Stimulated activated CD4-positive, alpha-beta T cell treated with anti-CD3 and anti-CD28 coated beads, TNF-alpha, amount 100 ng/mL, for 1 hour (primary cell): ENCODE measurements around the gene EYA2.

Experiments
- DNase-seq, 3 donors: peaks; one replicate each; pipeline ENCODE4 v3.0.0-alpha.2; 2020; ENCODE audit warnings: low read depth in 3 of 3, low spot score in 1 of 3

EYA2 gene

DNA sequence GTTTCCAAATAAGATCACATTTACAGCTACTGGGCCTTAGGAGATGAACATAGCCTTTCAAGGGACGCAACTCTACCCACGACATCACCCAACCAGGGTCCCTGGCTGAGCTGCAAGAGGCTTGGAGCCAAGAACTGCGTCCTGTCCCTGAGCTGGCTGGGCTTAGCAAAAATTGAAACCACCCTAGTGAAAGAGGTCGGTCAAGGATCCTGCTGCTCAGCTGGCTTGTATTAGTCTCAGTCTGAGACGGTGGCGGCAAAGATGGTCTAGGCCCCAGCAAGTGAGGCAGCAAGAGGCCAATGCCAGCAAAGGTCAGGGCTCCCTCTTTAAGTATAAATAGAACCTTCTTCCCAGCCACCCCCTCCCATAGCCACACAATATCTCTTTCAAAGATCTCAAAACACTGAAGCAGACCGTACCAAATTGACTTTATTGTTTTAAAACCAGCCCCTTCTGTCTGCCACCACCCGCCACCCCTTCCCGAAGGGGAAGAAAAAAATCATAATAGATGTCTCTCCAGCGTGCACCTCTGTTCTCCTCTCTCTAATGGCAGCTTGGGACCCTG is 140.5 kb downstream of the EYA2 start:
- no peak for DNase-seq

DNA sequence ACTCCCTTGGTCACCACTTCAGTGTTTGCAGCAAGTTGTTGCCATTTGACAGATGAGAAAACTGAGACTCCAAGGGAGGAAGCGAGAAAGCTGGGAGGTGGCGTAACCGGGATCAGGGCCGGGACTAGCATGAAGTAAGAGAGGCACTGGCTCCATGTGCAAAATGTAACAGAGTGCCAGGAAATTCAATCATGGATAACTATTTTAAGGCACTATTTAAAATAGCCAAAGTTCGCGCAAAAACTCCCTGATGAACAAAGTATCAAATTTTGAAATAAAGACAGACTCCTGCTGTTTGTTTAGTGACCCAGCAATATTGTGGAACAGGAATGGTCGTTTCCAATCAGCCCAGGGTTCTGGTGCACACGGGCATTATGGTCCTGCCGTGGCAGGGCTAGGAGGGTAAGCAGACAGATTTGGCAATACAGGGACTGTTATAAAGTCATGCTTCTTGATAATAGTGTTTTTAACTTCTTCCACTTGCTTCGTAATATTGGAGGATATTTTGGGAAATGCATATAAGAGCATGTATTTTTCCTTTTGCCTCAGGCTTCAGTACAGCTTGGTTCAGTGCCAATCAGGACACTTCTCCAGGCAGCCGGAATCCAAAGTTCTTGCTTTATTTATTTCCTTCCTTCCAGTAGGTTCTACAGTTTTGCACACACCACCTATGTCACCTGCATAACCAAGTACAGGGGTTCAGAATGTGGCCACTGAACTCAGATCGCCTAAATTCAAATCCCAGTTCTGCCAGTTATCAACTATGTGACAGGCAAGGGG is 141.6 kb downstream of the EYA2 start:
- no peak for DNase-seq

DNA sequence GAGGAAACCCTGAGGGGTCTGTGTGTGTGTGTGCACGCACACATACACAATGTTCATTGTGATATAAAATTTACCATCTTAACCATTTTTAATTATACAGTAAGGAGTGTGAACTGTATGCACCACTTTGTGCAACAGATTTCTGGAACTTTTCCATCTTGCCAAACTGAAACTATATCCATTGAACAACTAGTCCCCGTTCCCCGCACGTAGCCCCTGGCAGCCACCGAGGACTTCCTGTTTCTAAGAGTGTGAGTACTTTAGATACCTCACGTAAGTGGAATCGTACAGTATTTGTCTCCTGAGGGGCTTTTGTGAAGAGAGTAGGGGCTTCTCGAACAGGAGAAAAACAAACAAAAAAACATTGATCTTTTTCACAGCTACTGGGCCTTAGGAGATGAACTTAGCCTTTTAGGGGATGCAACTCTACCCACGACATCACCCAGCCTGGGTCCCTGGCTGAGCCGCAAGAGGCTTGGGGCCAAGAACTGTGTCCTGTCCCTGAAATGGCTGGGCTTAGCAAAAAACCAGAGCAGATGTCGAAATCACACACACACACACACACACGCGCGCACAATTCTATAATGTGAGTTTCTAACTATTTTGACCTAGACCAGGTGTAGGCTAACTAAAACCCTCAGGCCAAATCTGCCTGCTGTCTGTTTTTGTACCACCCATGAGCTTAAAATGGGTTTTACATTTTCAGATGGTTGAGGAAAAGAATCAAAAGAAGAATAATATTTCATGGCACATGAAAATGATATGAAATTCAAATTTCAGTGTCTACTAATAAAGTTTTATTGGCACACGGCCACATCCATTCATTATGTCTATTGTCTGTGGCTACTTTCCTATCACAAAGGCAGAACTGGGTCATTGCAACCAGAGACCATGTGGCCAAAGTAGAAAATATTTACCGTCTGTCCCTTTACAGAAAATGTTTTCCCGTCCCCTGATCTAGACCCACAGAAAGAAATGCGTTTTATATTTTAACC is 144.2 kb downstream of the EYA2 start:
- DNase-seq: no peak

DNA sequence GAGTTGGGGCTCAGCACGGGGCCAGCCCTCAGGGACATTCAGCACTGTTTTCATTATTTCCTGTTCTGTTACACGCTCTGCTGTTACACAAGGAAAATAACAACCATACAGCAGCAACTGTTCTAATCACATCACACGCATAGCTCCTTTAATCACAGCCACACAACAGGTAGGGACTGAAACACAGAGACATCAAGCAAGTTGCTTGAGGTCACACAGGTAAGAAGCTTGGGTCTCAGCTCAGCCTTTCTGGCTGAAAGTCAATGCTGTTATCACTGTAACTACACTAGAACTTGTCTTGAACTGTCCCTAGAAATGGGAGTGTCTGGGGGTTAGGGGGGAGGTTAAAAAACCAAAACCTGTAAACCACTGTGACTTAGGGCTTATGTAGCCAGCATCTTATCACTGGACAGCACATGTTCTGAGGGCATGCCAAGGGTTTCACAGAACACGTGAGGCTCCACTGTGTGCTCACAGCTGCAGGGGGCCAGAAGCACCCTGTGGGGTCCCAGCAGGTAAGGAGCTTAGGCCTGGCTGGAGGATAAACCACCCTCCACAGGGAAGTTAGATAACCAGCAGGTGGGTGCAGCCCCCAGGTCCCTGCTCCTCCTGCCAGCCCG is 146.0 kb downstream of the EYA2 start:
- no peak for DNase-seq

DNA sequence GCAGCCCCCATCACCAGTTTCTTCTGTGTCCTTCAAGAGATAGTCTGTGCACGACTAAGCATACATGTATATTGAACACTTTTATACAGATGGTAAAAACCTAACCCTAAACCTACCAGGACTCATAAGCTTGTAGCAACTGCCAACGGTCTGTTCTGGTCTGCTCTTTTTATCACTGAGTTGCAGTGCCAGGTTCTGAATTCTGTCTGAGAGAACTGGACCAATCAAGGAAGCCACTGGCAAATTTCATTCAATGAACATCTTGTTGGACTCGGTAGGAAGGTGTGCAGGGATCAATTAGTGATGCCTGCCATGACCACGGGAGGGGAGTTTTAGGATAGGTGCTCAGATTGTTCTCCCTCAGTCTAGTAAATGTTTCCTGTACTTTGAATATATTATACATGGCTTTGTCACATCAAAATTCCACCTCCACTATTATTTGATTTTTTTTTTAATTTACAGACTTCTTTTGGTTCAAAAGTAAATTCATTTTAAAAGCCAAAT is 146.8 kb downstream of the EYA2 start:
- no peak for DNase-seq

DNA sequence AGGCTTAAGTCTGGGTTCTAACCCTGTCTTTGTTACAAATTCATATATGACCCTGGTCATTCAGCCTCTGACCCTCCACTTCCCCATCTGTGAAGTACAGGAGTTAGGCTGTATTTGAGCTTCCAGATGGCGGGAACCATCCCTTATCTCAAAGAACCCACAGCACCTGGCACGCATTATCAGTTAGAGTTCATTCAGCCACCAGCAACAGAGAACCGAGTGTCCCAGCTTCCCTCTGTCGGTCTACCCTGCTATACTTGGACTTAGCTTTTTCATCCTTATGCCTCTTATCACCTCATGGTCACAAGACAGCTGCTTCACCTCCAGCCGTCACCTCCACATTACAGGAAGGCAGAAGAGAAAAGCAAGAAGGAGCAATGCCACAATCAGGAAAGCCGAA is 147.8 kb downstream of the EYA2 start:
- DNase-seq: no peak

DNA sequence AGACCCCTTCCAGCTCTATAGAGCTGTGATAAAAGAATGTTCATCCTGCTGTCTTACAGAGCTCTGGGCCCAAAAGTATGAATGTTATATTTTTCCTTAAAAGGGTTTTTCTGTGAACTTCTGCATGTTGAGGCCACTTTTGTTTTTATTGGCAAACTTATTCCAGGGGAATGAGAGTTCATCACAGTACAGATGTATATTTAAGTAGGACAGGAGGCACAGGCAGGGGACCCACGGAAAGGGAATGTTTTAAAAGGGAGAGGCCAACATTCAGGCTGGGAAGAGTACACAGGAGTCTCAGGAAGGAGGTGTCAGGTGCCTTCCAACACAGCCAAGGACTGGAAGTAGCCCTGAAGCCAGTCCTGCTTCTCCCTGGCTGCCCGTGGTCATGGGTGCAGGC is 148.4 kb downstream of the EYA2 start:
- no peak for DNase-seq

DNA sequence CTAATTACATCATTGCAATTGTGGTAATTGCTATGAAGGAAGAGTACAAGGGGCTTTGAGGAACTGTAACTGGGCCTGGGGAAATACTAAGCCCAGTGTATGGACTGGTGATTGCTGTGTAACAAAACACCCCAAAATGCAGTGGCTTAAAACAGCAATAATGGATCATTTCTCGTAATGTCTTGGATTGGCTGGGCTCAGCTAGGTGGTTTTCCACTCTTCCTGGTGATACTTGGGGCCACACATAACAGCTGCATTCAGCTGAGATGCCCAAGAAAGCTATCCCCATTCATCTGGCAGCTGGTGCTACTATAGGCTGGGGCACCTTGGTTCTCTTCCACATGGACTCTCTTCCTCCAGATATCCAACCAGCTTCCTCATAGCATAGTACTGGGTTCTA is 150.3 kb downstream of the EYA2 start:
- no peak for DNase-seq

DNA sequence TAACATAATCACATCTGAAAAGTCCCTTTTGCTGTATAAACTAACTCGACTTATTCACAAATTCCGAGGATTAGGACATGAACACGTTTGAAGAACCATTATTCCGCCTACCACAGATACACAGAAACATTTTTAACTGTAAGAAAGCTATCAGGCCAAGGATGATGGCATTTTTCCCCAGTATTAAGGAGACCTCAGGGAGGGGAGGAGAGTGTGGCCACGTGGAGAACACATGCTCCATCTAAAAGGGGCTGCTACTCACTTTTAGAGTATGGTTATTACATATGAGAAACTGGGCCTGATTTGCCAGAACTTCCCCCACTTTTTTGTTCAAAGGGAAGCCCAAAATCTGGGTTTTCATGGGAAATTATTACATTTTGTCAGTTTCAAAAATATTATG is 153.4 kb downstream of the EYA2 start:
- DNase-seq: no peak

DNA sequence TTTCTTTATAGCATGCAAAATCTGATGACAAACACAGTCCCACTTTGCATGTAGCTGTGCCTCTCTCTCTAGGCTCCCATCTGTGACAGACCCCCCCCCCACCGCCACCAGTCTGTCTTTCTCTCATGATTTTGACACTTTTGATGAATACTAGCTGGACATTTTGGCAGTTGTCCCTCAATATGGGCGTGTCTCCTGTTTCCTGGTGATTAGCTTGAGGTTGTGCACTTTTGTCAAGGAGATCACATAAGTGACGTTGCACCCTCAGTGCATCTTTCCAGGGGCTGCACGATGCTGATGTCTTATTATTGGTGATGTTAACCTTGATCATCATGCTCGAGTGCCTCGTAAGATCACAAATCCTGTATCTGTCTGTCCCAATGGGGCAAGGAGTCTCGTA is 155.1 kb downstream of the EYA2 start:
- DNase-seq: no peak

DNA sequence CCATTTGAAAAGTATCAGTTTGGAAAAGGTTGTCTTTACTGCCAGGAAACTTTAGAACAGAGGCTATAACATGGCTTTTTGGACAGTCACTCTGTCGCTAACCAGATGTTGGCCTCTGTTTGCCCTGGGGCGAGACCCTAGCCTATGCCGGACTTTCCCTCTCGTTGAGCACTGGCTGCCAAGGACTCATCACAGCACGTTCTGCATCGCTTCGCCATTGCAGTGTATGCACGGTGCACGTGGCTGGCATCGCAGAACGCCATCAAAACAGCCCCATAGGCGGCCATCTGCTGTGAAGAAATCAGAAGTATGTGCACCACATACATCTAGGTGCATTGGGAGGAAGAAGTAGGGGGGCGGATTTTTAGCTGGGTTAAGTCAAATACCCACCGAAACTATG is 156.4 kb downstream of the EYA2 start:
- no peak for DNase-seq

DNA sequence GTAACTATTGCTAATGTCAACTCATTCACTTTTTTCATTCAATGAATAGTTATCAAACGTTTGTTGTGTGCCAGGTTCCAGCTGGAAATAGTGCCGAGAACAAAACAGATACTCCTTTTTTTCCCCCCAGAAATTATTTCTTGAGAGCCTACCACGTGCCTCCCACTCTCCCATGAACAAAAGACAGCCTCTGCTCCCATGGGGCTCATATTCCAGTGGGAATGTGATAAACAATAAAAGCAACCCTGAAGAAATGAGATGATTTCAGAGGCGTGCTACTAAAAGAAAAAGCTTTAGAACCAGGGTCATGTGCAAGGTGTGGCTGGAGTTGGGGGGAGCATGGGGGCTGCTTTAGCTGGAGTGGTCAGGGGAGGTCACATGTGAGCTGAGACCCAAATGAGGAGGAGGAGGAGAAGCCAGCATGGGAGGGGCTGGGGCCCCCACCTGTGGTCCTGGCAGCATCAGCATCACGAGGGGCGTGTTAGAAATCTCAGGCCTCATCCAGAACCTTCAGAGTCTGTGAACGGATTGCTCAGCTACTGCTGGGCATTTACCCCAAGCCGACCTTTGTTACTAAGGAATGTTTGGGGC is 157.4 kb downstream of the EYA2 start:
- no peak for DNase-seq

DNA sequence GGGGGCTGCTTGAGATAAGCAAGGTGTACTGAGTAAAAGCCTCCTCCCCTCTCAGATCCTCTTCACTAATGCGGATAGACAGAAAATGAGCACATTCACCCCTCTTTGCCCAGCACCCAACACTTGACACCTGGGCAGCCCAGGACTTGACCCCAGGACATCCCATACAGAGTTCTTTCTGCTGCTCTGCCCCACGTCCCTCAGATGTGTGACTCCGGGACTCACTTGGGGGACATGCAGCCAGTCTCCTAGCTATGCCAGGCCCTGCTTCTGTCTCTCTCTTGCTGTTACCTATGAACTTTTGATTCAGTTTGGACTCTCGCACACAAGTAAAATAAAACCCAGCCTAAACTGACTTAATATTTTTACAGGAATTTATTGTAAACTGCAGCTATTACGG is 159.9 kb downstream of the EYA2 start:
- DNase-seq: no peak

DNA sequence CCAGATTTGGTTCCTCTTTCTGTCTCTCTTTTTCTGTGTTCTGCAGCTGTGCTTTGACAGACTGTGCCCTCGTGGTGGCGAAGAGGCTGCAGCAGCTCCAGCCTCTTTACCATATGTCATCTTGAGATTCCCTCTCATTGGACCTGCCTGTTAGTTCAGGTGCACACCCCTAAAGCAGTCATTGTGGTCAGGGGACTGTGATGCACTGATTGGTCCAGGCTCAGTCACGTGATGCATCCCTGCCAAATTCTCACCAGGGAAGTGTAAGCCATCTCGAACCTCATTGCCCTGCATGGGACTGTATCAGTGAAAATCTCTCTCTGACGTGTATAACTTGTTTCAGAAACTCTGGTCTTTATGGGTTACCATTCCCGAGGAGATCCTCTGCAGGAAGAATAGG is 160.3 kb downstream of the EYA2 start:
- DNase-seq: no peak

DNA sequence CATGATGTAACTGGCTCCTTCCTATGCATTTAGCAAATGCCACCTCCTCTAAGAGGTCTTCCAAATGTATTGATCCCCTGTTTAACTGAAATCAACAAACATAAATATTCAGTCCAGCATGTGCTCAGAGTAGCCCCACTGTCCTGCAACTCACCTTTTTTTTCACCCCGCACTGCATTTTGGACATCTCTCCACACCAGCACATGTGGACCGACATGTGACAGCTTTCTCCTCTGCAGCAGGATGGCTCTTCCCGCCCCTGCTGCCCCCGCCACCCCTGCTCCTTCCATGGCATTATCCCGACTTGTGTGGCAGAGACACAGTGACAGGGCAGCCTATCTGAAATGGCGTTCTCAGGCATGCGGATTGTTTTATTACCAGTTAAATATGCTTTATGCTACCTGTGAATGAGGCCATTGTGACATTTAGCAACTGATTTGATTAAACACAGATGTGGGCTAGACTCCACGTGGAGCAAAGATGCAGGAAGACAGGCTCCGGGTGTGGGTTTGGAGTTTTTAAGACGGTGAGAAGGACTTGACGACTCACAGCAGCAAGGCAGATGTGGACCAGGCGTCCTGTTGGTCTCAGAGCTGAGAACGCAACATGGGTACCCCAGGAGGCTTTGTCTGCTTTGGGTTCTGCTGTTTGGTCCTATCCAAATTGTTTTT is 161.2 kb downstream of the EYA2 start:
- no peak for DNase-seq

DNA sequence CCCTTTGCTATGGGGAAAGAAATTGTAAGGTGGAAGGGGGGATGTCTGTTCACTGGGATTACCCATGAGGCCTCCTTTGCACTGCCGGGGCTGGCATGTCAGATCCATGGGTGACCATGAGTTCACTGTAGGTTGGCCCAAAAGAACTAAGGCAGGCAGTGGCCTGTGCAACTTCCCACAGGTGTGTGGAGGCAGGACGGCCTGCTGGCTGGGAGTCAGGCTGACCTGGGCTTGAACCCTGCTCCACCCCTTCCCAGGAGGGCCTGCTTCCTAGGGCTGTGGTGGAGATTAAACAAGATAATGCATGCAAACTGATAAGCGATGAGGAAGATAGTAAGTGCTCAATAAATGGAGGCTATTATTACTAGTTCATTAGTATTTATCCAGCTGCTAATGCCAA is 163.0 kb downstream of the EYA2 start:
- DNase-seq: no peak

DNA sequence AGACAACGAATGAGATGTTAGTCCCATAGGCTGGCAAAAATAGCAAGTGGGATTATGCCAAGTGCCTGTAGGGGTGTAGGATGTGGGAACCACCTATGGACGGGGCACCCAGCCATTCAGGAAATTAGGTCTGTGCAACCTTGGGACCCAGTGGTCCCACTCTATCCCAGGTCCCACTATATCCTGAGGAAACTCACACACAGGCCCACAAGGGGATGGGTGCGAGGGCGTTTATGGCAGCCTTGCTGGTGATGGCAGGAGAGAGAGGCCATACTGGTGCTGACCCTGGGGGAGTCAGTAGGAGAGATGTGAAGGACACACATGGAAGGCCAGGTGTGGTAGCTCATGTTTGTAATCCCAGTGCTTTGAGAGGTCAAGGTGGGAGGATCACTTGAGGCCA is 163.6 kb downstream of the EYA2 start:
- DNase-seq: no peak

DNA sequence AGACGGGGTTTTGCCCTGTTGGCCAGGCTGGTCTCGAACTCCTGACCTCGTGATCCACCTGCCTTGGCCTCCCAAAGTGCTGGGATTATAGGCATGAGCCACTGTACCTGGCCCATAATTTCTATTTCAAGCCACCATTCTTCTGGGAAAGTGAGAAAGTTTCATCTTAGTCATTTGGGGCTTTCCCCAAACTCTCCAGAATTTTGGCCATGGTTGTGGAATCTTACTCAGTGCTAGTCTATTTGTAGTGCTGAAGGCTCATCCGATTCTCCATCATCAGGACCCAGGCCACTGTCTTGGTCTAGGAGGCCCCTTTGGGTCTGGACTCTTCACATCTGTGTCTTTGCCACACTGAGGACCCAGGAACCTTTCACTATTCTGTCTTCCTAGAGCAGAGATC is 164.9 kb downstream of the EYA2 start:
- DNase-seq: no peak

DNA sequence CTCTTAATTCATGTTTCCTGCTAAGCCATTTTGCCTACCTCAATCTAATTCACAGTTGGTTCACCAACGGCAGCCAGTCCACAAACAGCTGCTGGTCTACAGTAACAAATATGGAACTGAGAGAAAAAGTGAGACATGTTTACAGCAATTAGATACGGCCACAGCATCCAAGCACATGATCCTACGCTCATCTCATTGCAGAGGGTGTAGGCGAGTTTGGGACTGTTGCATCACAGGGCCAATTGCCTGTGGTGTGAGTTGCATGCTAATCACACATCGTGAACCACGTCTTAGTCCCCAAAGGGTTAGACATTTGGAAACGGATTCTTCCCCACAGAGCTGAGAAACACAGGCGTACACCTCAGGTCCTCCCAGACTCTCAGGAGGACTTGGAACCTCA is 166.9 kb downstream of the EYA2 start:
- DNase-seq: no peak

DNA sequence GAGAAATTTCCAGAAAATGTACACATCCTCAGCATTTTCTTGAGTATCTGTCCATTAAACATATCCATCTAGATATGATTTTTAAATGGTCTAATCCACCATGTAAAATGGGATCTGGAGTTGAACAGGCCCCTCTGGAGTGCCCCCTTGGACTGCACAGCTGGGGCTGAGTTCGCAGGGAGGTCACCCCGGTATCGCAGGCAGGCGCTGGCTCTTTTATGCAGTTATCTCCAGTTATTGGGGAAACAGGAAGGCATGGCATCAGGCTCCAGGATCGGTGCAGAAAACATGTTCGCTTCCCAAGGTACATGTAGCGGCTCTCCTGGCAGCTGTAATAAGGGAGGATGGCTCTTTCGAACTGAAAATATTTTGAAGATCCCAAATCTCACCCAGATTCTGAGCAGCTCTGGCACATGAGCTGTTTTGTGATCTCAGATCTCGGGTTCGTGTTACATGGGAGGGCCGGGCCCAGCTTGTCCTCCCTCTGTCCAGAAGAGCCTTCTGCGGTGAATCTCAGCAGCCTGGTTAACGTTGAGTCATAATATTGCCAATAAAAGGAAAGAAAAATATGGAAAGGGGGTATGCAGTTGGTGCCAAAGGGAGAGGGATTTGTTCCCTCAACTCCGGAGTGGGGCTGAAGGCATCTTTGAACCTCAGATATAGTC is 167.7 kb downstream of the EYA2 start:
- no peak for DNase-seq
